MM.1S (cell line): ENCODE measurements around the gene VPS8.

ENCODE experiments used
- DNase-seq: peaks from one replicate; pipeline ENCODE4 v3.0.0-alpha.2; 2015
- H2AFZ ChIP-seq: fragments of 300-600 bp; sonication (generic); 2 replicates; pipeline ENCODE4 v1.6.0; 2016; ENCODE audit warnings: antibody characterized with exemption, low read length
- H3F3A ChIP-seq: fragments of 300-600 bp; sonication (generic); 2 replicates; pipeline ENCODE4 v1.6.1; 2016; ENCODE audit warnings: mild to moderate bottlenecking, antibody characterized with exemption, low read length, moderate library complexity, mixed read lengths; ENCODE audit not compliant: insufficient read depth
- H3K27ac ChIP-seq: fragments of 300-600 bp; sonication (generic); 2 replicates; pipeline ENCODE4 v1.5.1; 2016; ENCODE audit warnings: mild to moderate bottlenecking, low read length
- H3K27me3 ChIP-seq: fragments of 300-600 bp; sonication (generic); replicated peaks from 2 replicates; pipeline ENCODE4 v1.6.0; 2016; ENCODE audit warnings: low read length; ENCODE audit not compliant: insufficient read depth
- H3K36me3 ChIP-seq: fragments of 300-600 bp; sonication (generic); replicated peaks from 2 replicates; pipeline ENCODE4 v1.6.1; 2016; ENCODE audit warnings: mild to moderate bottlenecking, low read length, mixed read lengths; ENCODE audit not compliant: insufficient read depth
- H3K4me1 ChIP-seq: fragments of 300-600 bp; sonication (generic); 2 replicates; pipeline ENCODE4 v1.6.1; 2016; ENCODE audit warnings: low read length, mixed read lengths
- H3K4me2 ChIP-seq: fragments of 300-600 bp; sonication (generic); 2 replicates; pipeline ENCODE4 v1.6.0; 2016; ENCODE audit warnings: low read depth, low read length
- H3K4me3 ChIP-seq: fragments of 300-600 bp; sonication (generic); 2 replicates; pipeline ENCODE4 v1.5.1; 2016; ENCODE audit warnings: low read length, mixed read lengths
- H3K79me2 ChIP-seq: fragments of 300-600 bp; sonication (generic); 2 replicates; pipeline ENCODE4 v1.6.1; 2016; ENCODE audit warnings: mixed run types, low read length, mixed read lengths
- H3K9ac ChIP-seq: fragments of 300-600 bp; sonication (generic); 2 replicates; pipeline ENCODE4 v1.6.1; 2016; ENCODE audit warnings: low read length, mixed read lengths
- H3K9me2 ChIP-seq: fragments of 300-600 bp; sonication (generic); replicated peaks from 2 replicates; pipeline ENCODE4 v1.6.1; 2016; ENCODE audit warnings: mild to moderate bottlenecking, low read length, mixed read lengths; ENCODE audit not compliant: insufficient read depth
- H3K9me3 ChIP-seq: fragments of 300-600 bp; sonication (generic); replicated peaks from 2 replicates; pipeline ENCODE4 v1.6.1; 2016; ENCODE audit warnings: mild to moderate bottlenecking, low read length, mixed read lengths; ENCODE audit not compliant: insufficient read depth
- H4K20me1 ChIP-seq: fragments of 300-600 bp; sonication (generic); 2 replicates; pipeline ENCODE4 v1.6.1; 2016; ENCODE audit warnings: mild to moderate bottlenecking, low read length, moderate library complexity, mixed read lengths; ENCODE audit not compliant: insufficient read depth
- CTCF ChIP-seq: fragments of 300-600 bp; sonication (generic); IDR thresholded peaks from 2 replicates; pipeline ENCODE4 v1.5.1; 2016; ENCODE audit warnings: antibody characterized with exemption, low read length, mixed read lengths
- EZH2 ChIP-seq: fragments of 300-600 bp; sonication (generic); optimal IDR thresholded peaks from 2 replicates; pipeline ENCODE3; 2017; ENCODE audit warnings: low read depth, mild to moderate bottlenecking, antibody characterized with exemption, low read length, mixed read lengths
- EZH2phosphoT487 ChIP-seq: fragments of 300-600 bp; sonication (generic); IDR thresholded peaks from 2 replicates; pipeline ENCODE4 v1.6.1; 2018; ENCODE audit warnings: antibody characterized with exemption, low read length

VPS8 gene

GRCh38 chr3:185060655-185061054 lies 248.7 kb downstream of the VPS8 start:
- Histone ChIP-seq H4K20me1 (no peaks in the 10 kb centered on the region), H2AFZ (no peak overlapping the region), H3K4me2 (no peak overlapping the region), H3K27me3 (no peaks in the 10 kb centered on the region), H3K4me3 (no peak overlapping the region), H3F3A (peaks cover 10% of the 10 kb centered on the region), H3K36me3 (no peaks in the 10 kb centered on the region), H3K27ac (no peak overlapping the region), H3K9ac (no peak overlapping the region), H3K9me2 (no peaks in the 10 kb centered on the region), H3K9me3 (no peaks in the 10 kb centered on the region), H3K4me1 (peaks cover 21% of the 10 kb centered on the region), H3K79me2 (no peaks in the 10 kb centered on the region)
- no peak for TF ChIP-seq CTCF
- no peak for TF ChIP-seq EZH2
- no peak for TF ChIP-seq EZH2phosphoT487
- DNase-seq, result no peak

- H3K4me2 ChIP-seq, result no peak overlapping the region
- H3K4me1 ChIP-seq, result peaks cover 21% of the 10 kb centered on the region
- H3K27me3 ChIP-seq, result no peaks in the 10 kb centered on the region
- H3K9me3 ChIP-seq, result no peaks in the 10 kb centered on the region
- no peak overlapping the region; the same call in 1 of the 2 replicates for H3K9ac ChIP-seq
- H4K20me1 ChIP-seq, result no peaks in the 10 kb centered on the region
- DNase-seq, result no peak
- H3F3A ChIP-seq, result peaks cover 10% of the 10 kb centered on the region
- no peaks in the 10 kb centered on the region for H3K79me2 ChIP-seq
- H3K4me3 ChIP-seq, result no peak overlapping the region
- no peaks in the 10 kb centered on the region for H3K9me2 ChIP-seq
- TF ChIP-seq CTCF (no peak), EZH2phosphoT487 (no peak), EZH2 (no peak)
- no peak overlapping the region for H2AFZ ChIP-seq
- no peaks in the 10 kb centered on the region for H3K36me3 ChIP-seq
- peak overlapping the region; percentile 87; the same call in 1 of the 2 replicates for H3K27ac ChIP-seq
Observed at GRCh38 chr3:185062191-185062590, 250.2 kb downstream of the VPS8 start.

DNA sequence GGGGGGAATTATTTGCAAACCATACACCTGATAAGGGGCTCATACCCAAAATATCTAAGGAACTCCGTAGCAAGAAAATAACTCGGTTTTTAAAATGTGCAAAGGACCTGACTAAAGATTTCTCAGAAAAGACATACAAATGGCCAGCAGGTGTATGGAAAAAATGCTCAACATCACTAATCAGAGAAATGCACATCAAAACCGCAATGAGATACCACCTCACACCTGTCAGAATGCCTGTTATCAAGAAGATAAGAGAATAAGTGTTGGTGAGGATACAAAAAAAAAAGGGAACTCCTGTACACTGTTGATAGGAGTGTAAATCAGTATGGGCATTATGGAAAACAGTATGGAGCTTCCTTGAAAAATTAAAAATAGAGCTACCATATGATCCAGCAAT lies 251.5 kb downstream of the VPS8 start:
- Histone ChIP-seq H3K36me3 (no peaks in the 10 kb centered on the region), H3K27me3 (no peaks in the 10 kb centered on the region), H3K79me2 (no peaks in the 10 kb centered on the region), H2AFZ (peak overlapping the region; percentile 40; the same call in 1 of the 2 replicates), H3K4me3 (peak overlapping the region; percentile 31; the same call in 1 of the 2 replicates), H3K9me3 (no peaks in the 10 kb centered on the region), H3K27ac (peak overlapping the region; percentile 87), H3K9me2 (no peaks in the 10 kb centered on the region), H4K20me1 (no peaks in the 10 kb centered on the region), H3F3A (peaks cover 10% of the 10 kb centered on the region), H3K4me1 (peaks cover 21% of the 10 kb centered on the region), H3K9ac (peak overlapping the region; percentile 53), H3K4me2 (peak overlapping the region; percentile 63; the same call in 1 of the 2 replicates)
- DNase-seq, result peak; percentile 88
- TF ChIP-seq CTCF (peak; percentile 20; the same call in 1 of the 2 replicates), EZH2 (no peak), EZH2phosphoT487 (no peak)
